ENCODE results near the gene KCNK15.

KCNK15 gene

GRCh38 chr20:44733341-44734069 is 12.2 kb upstream of the KCNK15 start:
- Histone ChIP-seq H3K4me3 (ENCODE audit: insufficient read depth, low read depth, low read length) (no peak overlapping the region), H3K27me3 (ENCODE audit: control insufficient read depth, insufficient read depth, low read length, poor library complexity, severe bottlenecking) (no peaks in the 10 kb centered on the region), H3K4me1 (ENCODE audit: control insufficient read depth, insufficient read depth, low read length) (peaks cover 8% of the 10 kb centered on the region), H3K36me3 (ENCODE audit: control insufficient read depth, insufficient read depth, low read length) (no peaks in the 10 kb centered on the region), H3K27ac (ENCODE audit: insufficient read depth, low read depth, low read length, poor library complexity, severe bottlenecking) (no peak overlapping the region), H3K9me3 (ENCODE audit: control insufficient read depth, low read length) (no peaks in the 10 kb centered on the region)
- WGBS, 2 experiments: 39 to 44% methylated on average over 7 of the region's 7 CpGs

- Histone ChIP-seq H3K27me3 (ENCODE audit: control insufficient read depth, insufficient read depth, low read length, poor library complexity, severe bottlenecking) (no peaks in the 10 kb centered on the region), H3K4me3 (ENCODE audit: insufficient read depth, low read depth, low read length) (no peak overlapping the region), H3K4me1 (ENCODE audit: control insufficient read depth, insufficient read depth, low read length) (no peaks in the 10 kb centered on the region), H3K9me3 (ENCODE audit: control insufficient read depth, low read length) (no peaks in the 10 kb centered on the region), H3K36me3 (ENCODE audit: control insufficient read depth, insufficient read depth, low read length) (no peaks in the 10 kb centered on the region), H3K27ac (ENCODE audit: insufficient read depth, low read depth, low read length, poor library complexity, severe bottlenecking) (no peak overlapping the region)
- WGBS, 2 experiments: 77 to 79% methylated on average over 3 of the region's 3 CpGs
These were observed 10.7 kb upstream of the KCNK15 start for GRCh38 chr20:44734938-44735337.

DNA sequence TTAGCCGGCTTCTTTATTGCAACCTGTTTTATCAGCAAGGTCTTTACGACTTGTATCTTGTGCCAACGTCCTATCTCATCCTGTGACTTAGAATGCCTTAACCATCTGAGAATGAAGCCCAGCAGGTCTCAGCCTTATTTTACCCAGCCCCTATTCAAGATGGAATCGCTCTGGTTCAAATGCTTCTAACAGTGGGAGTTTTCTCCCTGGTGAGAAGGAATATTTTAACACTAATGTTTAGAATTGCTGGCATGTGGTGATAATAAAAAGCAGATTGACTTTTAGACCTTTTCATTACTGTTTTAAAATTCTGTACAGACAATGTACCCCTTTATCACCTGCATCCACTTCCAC is 9.9 kb upstream of the KCNK15 start:
- 95 to 97% methylated on average over 4 of the region's 4 CpGs for WGBS, 2 experiments
- Histone ChIP-seq H3K4me3 (ENCODE audit: insufficient read depth, low read depth, low read length) (no peak overlapping the region), H3K27ac (ENCODE audit: insufficient read depth, low read depth, low read length, poor library complexity, severe bottlenecking) (no peak overlapping the region), H3K27me3 (ENCODE audit: control insufficient read depth, insufficient read depth, low read length, poor library complexity, severe bottlenecking) (no peaks in the 10 kb centered on the region), H3K4me1 (ENCODE audit: control insufficient read depth, insufficient read depth, low read length) (no peaks in the 10 kb centered on the region), H3K36me3 (ENCODE audit: control insufficient read depth, insufficient read depth, low read length) (no peaks in the 10 kb centered on the region), H3K9me3 (ENCODE audit: control insufficient read depth, low read length) (no peaks in the 10 kb centered on the region)

- peaks cover under 1% of the 10 kb centered on the region for H3K27me3 ChIP-seq (ENCODE audit: control insufficient read depth, insufficient read depth, low read length, poor library complexity, severe bottlenecking)
- 67 to 71% methylated on average over 6 of the region's 6 CpGs for WGBS, 2 experiments
- no peaks in the 10 kb centered on the region for H3K36me3 ChIP-seq (ENCODE audit: control insufficient read depth, insufficient read depth, low read length)
- no peak overlapping the region for H3K27ac ChIP-seq (ENCODE audit: insufficient read depth, low read depth, low read length, poor library complexity, severe bottlenecking)
- H3K9me3 ChIP-seq (ENCODE audit: control insufficient read depth, low read length): no peaks in the 10 kb centered on the region
- no peaks in the 10 kb centered on the region for H3K4me1 ChIP-seq (ENCODE audit: control insufficient read depth, insufficient read depth, low read length)
- no peak overlapping the region for H3K4me3 ChIP-seq (ENCODE audit: insufficient read depth, low read depth, low read length)
These were observed 9.3 kb upstream of the KCNK15 start for GRCh38 chr20:44736170-44737021.

- Histone ChIP-seq H3K9me3 (ENCODE audit: control insufficient read depth, low read length) (no peaks in the 10 kb centered on the region), H3K36me3 (ENCODE audit: control insufficient read depth, insufficient read depth, low read length) (no peaks in the 10 kb centered on the region), H3K4me3 (ENCODE audit: insufficient read depth, low read depth, low read length) (no peak overlapping the region), H3K27ac (ENCODE audit: insufficient read depth, low read depth, low read length, poor library complexity, severe bottlenecking) (no peak overlapping the region), H3K27me3 (ENCODE audit: control insufficient read depth, insufficient read depth, low read length, poor library complexity, severe bottlenecking) (peaks cover 8% of the 10 kb centered on the region), H3K4me1 (ENCODE audit: control insufficient read depth, insufficient read depth, low read length) (no peaks in the 10 kb centered on the region)
- WGBS, 2 experiments: 90 to 92% methylated on average over 4 of the region's 4 CpGs
These were observed 8.5 kb upstream of the KCNK15 start for GRCh38 chr20:44737116-44737515.

GRCh38 chr20:44738813-44739477 is 6.7 kb upstream of the KCNK15 start:
- no peak overlapping the region for H3K27ac ChIP-seq (ENCODE audit: insufficient read depth, low read depth, low read length, poor library complexity, severe bottlenecking)
- 76 to 78% methylated on average over 7 of the region's 7 CpGs for WGBS, 2 experiments

GRCh38 chr20:44739942-44740341 is 5.7 kb upstream of the KCNK15 start:
- H3K9me3 ChIP-seq (ENCODE audit: control insufficient read depth, low read length): no peaks in the 10 kb centered on the region
- no peaks in the 10 kb centered on the region for H3K4me1 ChIP-seq (ENCODE audit: control insufficient read depth, insufficient read depth, low read length)
- H3K27me3 ChIP-seq (ENCODE audit: control insufficient read depth, insufficient read depth, low read length, poor library complexity, severe bottlenecking): peaks cover 35% of the 10 kb centered on the region
- no peak overlapping the region for H3K27ac ChIP-seq (ENCODE audit: insufficient read depth, low read depth, low read length, poor library complexity, severe bottlenecking)
- WGBS, 2 experiments: 86 to 93% methylated on average over 2 of the region's 2 CpGs
- H3K36me3 ChIP-seq (ENCODE audit: control insufficient read depth, insufficient read depth, low read length): no peaks in the 10 kb centered on the region
- no peak overlapping the region for H3K4me3 ChIP-seq (ENCODE audit: insufficient read depth, low read depth, low read length)

More at GRCh38 chr20:44738813-44739477, 6.7 kb upstream of the KCNK15 start:
- no peaks in the 10 kb centered on the region for H3K4me1 ChIP-seq (ENCODE audit: control insufficient read depth, insufficient read depth, low read length)
- H3K4me3 ChIP-seq (ENCODE audit: insufficient read depth, low read depth, low read length): no peak overlapping the region
- H3K36me3 ChIP-seq (ENCODE audit: control insufficient read depth, insufficient read depth, low read length): no peaks in the 10 kb centered on the region
- H3K9me3 ChIP-seq (ENCODE audit: control insufficient read depth, low read length): no peaks in the 10 kb centered on the region
- peaks cover 25% of the 10 kb centered on the region for H3K27me3 ChIP-seq (ENCODE audit: control insufficient read depth, insufficient read depth, low read length, poor library complexity, severe bottlenecking)

DNA sequence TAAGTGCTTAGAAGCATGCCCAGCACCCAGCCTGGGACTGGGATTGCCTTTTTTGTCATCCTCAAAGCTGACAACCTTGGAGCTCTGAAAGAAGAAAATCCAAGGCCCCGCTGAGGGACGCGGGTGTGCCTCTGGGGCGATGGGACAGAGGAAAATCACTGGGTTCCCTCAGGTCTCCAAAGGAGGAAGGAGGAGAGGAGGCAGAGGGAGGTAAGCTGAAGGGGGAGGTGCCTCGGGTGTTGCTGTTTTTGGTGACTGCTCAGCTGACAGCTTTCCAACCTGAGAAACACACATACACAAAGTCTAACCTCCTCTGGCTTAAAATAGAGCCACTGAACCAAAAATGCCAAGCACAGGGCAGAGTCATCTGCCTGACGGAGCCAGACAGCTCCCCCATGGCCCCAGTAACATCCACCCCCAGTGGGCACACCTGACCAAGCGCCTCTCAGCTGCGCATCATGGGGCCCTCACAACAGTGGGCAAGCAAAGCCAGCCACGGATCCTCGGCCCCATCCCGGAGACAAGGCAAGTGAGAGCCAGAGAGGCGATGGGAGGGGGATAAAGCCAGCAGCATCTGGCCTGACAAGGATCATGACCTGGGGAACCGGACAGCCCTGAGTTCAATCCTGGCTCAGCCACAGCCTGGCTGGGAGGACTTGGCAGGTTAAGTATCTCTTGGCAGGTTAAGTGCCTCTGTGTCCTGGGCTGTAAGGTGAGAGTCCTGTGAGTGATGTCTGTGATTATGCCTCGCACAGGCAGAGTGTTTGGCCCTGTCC is 3.2 kb upstream of the KCNK15 start:
- peaks cover 6% of the 10 kb centered on the region for H3K4me1 ChIP-seq (ENCODE audit: control insufficient read depth, insufficient read depth, low read length)
- H3K4me3 ChIP-seq (ENCODE audit: insufficient read depth, low read depth, low read length): no peak overlapping the region
- no peaks in the 10 kb centered on the region for H3K36me3 ChIP-seq (ENCODE audit: control insufficient read depth, insufficient read depth, low read length)
- 84% methylated on average over 14 of the region's 14 CpGs for WGBS, 2 experiments
- H3K27me3 ChIP-seq (ENCODE audit: control insufficient read depth, insufficient read depth, low read length, poor library complexity, severe bottlenecking): peaks cover 60% of the 10 kb centered on the region
- H3K9me3 ChIP-seq (ENCODE audit: control insufficient read depth, low read length): no peaks in the 10 kb centered on the region
- no peak overlapping the region for H3K27ac ChIP-seq (ENCODE audit: insufficient read depth, low read depth, low read length, poor library complexity, severe bottlenecking)

DNA sequence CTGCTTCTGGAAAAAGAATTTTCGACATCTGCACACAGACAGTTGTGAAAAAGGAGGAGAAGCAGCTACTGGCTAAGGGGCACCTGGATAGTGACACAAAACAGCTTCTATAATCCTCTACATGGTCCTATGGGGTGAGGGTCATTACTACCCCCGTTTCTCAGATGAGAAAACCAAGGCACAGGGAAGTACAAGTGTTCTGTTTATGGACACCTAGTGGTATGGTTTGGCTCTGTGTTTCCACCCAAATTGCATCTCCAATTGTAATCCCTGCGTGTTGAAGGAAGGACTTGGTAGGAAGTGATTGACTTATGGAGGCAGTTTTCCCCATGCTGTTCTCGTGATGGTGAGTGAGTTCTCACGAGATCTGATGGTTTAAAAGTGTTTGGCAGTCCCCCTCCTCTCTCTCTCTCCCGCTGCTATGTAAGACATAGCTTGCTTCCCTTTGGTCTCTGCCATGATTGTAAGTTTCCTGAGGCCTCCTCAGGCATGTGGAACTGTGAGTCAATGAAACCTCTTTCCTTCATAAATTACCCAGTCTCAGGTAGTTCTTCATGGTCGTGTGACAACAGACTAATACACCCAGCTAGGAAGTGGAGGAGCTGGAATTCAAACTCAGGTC is 2.5 kb upstream of the KCNK15 start:
- Histone ChIP-seq H3K36me3 (ENCODE audit: control insufficient read depth, insufficient read depth, low read length) (no peaks in the 10 kb centered on the region), H3K27me3 (ENCODE audit: control insufficient read depth, insufficient read depth, low read length, poor library complexity, severe bottlenecking) (peaks cover 60% of the 10 kb centered on the region), H3K9me3 (ENCODE audit: control insufficient read depth, low read length) (no peaks in the 10 kb centered on the region), H3K27ac (ENCODE audit: insufficient read depth, low read depth, low read length, poor library complexity, severe bottlenecking) (no peak overlapping the region), H3K4me1 (ENCODE audit: control insufficient read depth, insufficient read depth, low read length) (peaks cover 6% of the 10 kb centered on the region), H3K4me3 (ENCODE audit: insufficient read depth, low read depth, low read length) (no peak overlapping the region)
- 80 to 82% methylated on average over 7 of the region's 7 CpGs for WGBS, 2 experiments
